ENCODE measurements around the gene CSRNP3. TPM values are rescaled to one million over a fixed set of nuclear protein-coding genes. Genes with fewer than 3 reads are reported as not detected.

The CSRNP3 gene
- total RNA-seq, 2 donors from 2014 or later: 1.8 to 2.7 TPM

DNA sequence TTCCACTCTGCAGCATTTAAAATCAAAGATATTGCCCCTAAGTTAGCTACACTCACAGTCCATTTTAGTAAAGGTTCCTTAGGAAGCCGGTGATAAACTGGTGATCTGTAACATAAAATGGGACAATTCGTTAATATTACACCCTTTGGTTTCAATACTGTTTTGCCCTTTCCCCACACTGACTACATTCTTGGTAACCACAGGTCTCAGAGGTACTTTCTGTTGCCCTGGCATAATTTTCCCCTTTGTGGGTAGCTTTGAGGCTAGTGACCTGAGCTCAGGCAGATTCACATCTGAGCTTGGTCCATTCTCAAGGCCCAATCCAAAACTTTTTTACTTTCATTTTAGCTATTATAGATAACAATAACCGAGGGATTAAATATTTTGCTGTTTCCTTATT lies 32.9 kb upstream of the CSRNP3 start:
- ATAC-seq (ENCODE audit: insufficient number of reproducible peaks, low FRiP score, low read depth) (no peak), DNase-seq (ENCODE audit: low spot score) (no peak)
- TF ChIP-seq, protein P1, sequence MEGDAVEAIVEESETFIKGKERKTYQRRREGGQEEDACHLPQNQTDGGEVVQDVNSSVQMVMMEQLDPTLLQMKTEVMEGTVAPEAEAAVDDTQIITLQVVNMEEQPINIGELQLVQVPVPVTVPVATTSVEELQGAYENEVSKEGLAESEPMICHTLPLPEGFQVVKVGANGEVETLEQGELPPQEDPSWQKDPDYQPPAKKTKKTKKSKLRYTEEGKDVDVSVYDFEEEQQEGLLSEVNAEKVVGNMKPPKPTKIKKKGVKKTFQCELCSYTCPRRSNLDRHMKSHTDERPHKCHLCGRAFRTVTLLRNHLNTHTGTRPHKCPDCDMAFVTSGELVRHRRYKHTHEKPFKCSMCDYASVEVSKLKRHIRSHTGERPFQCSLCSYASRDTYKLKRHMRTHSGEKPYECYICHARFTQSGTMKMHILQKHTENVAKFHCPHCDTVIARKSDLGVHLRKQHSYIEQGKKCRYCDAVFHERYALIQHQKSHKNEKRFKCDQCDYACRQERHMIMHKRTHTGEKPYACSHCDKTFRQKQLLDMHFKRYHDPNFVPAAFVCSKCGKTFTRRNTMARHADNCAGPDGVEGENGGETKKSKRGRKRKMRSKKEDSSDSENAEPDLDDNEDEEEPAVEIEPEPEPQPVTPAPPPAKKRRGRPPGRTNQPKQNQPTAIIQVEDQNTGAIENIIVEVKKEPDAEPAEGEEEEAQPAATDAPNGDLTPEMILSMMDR (IDR thresholded peaks at IDR 0.05): no peak
- H3K36me3 ChIP-seq: no peaks in the 10 kb centered on the region
- no peak overlapping the region for H3K4me3 ChIP-seq
- no peaks in the 10 kb centered on the region for H3K4me1 ChIP-seq (ENCODE audit: control insufficient read depth in 1 of 2, low read depth in 2 of 2)
- no peaks in the 10 kb centered on the region for H3K9me3 ChIP-seq
- no peaks in the 10 kb centered on the region for H3K27me3 ChIP-seq (replicated peaks; ENCODE audit: insufficient read depth)
- H3K27ac ChIP-seq: no peak overlapping the region

DNA sequence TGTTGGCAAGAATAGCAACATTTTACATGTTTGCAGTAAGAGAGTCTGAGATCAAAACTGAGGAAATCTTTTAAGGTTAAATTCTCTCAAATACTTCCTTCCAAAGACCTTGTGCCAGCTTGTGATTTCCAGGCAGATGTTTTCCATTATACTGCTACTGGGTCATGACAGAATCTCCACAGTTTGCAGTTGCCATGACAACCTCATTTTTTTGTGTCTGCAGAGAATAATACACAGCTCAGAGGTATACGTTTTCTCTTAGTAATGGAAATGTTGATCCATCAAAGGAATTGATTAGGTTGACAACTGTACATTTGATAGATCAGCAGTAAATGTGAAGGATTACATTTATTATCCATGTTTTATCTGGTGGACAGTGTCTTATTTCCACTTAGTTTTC lies 29.1 kb upstream of the CSRNP3 start:
- ATAC-seq (ENCODE audit: insufficient number of reproducible peaks, low FRiP score, low read depth): no peak
- Histone ChIP-seq H3K4me3 (no peak overlapping the region), H3K4me1 (ENCODE audit: control insufficient read depth in 1 of 2, low read depth in 2 of 2) (no peaks in the 10 kb centered on the region), H3K36me3 (no peaks in the 10 kb centered on the region), H3K27me3 (replicated peaks; ENCODE audit: insufficient read depth) (no peaks in the 10 kb centered on the region), H3K27ac (no peak overlapping the region), H3K9me3 (no peaks in the 10 kb centered on the region)
- TF ChIP-seq, protein P1 (IDR thresholded peaks at IDR 0.05): no peak
- no peak for DNase-seq (ENCODE audit: low spot score)

DNA sequence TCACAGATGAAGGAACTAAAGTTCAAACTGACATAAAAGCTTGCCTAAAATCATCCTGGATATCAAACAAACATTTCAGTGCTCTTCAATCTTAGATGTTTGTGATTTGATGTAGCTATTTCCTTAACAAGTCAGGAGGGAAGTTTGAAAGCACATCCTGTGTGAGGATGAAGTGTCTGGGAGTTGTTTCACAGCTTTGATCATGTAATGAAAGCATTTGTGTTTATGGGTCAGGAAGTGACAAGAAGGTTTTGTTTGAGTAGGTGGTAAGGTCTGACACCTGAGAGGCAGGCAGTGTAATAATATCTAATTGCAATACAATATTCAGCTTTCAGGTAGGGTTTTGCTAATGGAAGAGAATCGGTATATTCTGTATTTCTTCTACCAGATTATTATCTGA lies 26.0 kb upstream of the CSRNP3 start:
- no peak for ATAC-seq (ENCODE audit: insufficient number of reproducible peaks, low FRiP score, low read depth)

DNA sequence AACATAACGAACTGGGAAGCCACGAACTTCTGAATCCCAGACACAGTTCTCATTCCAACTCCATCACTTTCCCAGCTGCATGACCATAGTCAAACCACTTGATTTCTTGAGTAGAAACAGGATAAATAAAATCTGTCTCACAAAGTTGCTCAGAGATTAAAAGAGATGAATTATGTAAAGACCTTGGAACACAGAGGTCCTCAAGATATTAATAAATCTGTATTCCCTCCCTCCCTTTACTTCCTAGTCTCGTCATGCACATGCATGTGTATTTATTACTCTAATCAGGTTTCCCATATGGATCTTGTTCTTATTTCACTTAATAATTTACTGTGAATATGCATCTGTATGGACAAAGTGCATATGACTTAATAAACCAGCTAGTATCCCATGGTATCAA lies 21.1 kb upstream of the CSRNP3 start:
- Histone ChIP-seq H3K9me3 (no peaks in the 10 kb centered on the region), H3K27me3 (replicated peaks; ENCODE audit: insufficient read depth) (no peaks in the 10 kb centered on the region), H3K36me3 (no peaks in the 10 kb centered on the region), H3K4me1 (ENCODE audit: control insufficient read depth in 1 of 2, low read depth in 2 of 2) (no peaks in the 10 kb centered on the region), H3K4me3 (no peak overlapping the region), H3K27ac (no peak overlapping the region)
- no peak for ATAC-seq (ENCODE audit: insufficient number of reproducible peaks, low FRiP score, low read depth)
- DNase-seq (ENCODE audit: low spot score): no peak
- TF ChIP-seq, protein P1 (IDR thresholded peaks at IDR 0.05): no peak

More for the DNA sequence above, 26.0 kb upstream of the CSRNP3 start:
- TF ChIP-seq, protein P1 (IDR thresholded peaks at IDR 0.05): no peak
- no peak for DNase-seq (ENCODE audit: low spot score)
- Histone ChIP-seq H3K4me3 (no peak overlapping the region), H3K36me3 (no peaks in the 10 kb centered on the region), H3K27me3 (replicated peaks; ENCODE audit: insufficient read depth) (no peaks in the 10 kb centered on the region), H3K27ac (no peak overlapping the region), H3K4me1 (ENCODE audit: control insufficient read depth in 1 of 2, low read depth in 2 of 2) (no peaks in the 10 kb centered on the region), H3K9me3 (no peaks in the 10 kb centered on the region)

DNA sequence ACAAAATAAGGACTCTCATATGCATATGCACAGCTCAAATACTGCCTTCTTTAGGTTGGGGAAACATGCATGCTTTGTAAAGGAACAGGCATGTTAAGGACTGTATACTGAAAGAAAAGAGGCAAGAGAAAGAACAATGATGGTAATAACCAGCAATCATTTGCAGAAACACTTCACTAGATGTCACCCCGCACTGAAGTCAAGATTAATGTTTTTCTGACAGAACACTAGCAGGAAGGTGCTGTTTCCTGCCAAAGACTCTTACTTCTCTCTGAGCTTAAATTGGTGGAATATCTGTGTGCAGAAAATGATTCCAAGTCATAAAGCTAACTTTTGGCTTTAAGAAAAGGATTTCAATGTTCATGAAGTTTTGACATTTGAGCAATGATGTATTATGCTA lies 19.3 kb upstream of the CSRNP3 start:
- H3K27me3 ChIP-seq (replicated peaks; ENCODE audit: insufficient read depth): no peaks in the 10 kb centered on the region
- no peaks in the 10 kb centered on the region for H3K36me3 ChIP-seq
- TF ChIP-seq, protein P1 (IDR thresholded peaks at IDR 0.05): no peak
- no peak for ATAC-seq (ENCODE audit: insufficient number of reproducible peaks, low FRiP score, low read depth)
- no peaks in the 10 kb centered on the region for H3K9me3 ChIP-seq
- H3K4me3 ChIP-seq: no peak overlapping the region
- no peak for DNase-seq (ENCODE audit: low spot score)
- no peak overlapping the region for H3K27ac ChIP-seq
- no peaks in the 10 kb centered on the region for H3K4me1 ChIP-seq (ENCODE audit: control insufficient read depth in 1 of 2, low read depth in 2 of 2)

Measured in thoracic aorta (tissue), 2 donors.